ENCODE results near the gene IKBKG. TPM values are rescaled to one million over a fixed set of nuclear protein-coding genes. Genes with fewer than 3 reads are reported as not detected.

The IKBKG gene
- total and polyA plus RNA-seq, 2 of the 13 experiments (the other 11 are each of a cell fraction or from before 2014, with no cell fraction given), result 30.6 to 44.3 TPM

- TF ChIP-seq, protein P1, sequence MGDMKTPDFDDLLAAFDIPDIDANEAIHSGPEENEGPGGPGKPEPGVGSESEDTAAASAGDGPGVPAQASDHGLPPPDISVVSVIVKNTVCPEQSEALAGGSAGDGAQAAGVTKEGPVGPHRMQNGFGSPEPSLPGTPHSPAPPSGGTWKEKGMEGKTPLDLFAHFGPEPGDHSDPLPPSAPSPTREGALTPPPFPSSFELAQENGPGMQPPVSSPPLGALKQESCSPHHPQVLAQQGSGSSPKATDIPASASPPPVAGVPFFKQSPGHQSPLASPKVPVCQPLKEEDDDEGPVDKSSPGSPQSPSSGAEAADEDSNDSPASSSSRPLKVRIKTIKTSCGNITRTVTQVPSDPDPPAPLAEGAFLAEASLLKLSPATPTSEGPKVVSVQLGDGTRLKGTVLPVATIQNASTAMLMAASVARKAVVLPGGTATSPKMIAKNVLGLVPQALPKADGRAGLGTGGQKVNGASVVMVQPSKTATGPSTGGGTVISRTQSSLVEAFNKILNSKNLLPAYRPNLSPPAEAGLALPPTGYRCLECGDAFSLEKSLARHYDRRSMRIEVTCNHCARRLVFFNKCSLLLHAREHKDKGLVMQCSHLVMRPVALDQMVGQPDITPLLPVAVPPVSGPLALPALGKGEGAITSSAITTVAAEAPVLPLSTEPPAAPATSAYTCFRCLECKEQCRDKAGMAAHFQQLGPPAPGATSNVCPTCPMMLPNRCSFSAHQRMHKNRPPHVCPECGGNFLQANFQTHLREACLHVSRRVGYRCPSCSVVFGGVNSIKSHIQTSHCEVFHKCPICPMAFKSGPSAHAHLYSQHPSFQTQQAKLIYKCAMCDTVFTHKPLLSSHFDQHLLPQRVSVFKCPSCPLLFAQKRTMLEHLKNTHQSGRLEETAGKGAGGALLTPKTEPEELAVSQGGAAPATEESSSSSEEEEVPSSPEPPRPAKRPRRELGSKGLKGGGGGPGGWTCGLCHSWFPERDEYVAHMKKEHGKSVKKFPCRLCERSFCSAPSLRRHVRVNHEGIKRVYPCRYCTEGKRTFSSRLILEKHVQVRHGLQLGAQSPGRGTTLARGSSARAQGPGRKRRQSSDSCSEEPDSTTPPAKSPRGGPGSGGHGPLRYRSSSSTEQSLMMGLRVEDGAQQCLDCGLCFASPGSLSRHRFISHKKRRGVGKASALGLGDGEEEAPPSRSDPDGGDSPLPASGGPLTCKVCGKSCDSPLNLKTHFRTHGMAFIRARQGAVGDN (CRISPR knock-in tag; IDR thresholded peaks at IDR 0.05), result peak; percentile 27; the same call in 1 of the 2 replicates
- TF ChIP-seq GFI1 (CRISPR knock-in tag; IDR thresholded peaks at IDR 0.05; ENCODE audit: borderline replicate concordance), result 0 out of 2 replicates have a peak, but pooled peaks have one; percentile 7
- TF ChIP-seq NFYB (CRISPR knock-in tag; IDR thresholded peaks at IDR 0.05), result peak; percentile 66
- TF ChIP-seq MED1 (CRISPR knock-in tag; IDR thresholded peaks at IDR 0.05), result peak; percentile 17; the same call in 1 of the 2 replicates
- TF ChIP-seq ZNF235 (CRISPR knock-in tag; IDR thresholded peaks at IDR 0.05; ENCODE audit: borderline replicate concordance), result no peak
- TF ChIP-seq, protein P2, sequence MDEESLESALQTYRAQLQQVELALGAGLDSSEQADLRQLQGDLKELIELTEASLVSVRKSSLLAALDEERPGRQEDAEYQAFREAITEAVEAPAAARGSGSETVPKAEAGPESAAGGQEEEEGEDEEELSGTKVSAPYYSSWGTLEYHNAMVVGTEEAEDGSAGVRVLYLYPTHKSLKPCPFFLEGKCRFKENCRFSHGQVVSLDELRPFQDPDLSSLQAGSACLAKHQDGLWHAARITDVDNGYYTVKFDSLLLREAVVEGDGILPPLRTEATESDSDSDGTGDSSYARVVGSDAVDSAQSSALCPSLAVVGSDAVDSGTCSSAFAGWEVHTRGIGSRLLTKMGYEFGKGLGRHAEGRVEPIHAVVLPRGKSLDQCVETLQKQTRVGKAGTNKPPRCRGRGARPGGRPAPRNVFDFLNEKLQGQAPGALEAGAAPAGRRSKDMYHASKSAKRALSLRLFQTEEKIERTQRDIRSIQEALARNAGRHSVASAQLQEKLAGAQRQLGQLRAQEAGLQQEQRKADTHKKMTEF (CRISPR knock-in tag; IDR thresholded peaks at IDR 0.05), result peak; percentile 39; the same call in 1 of the 2 replicates
- no peak for TF ChIP-seq ZNF678 (CRISPR knock-in tag; IDR thresholded peaks at IDR 0.05)
- TF ChIP-seq SALL1 (CRISPR knock-in tag; IDR thresholded peaks at IDR 0.05), result peak; percentile 41
- TF ChIP-seq RFX5 (IDR thresholded peaks at IDR 0.05; ENCODE audit: low read depth, low read length), result no peak
- TF ChIP-seq SUZ12 (IDR thresholded peaks at IDR 0.05; ENCODE audit: low read depth, low read length), result no peak
- TF ChIP-seq ZNF460 (CRISPR knock-in tag; IDR thresholded peaks at IDR 0.05; ENCODE audit: borderline replicate concordance), result no peak
- TF ChIP-seq ZNF839 (CRISPR knock-in tag; IDR thresholded peaks at IDR 0.05; ENCODE audit: borderline replicate concordance), result 0 out of 2 replicates have a peak, but pooled peaks have one; percentile 38
- TF ChIP-seq ZNF775 (CRISPR knock-in tag; IDR thresholded peaks at IDR 0.05; ENCODE audit: borderline replicate concordance), result 0 out of 2 replicates have a peak, but pooled peaks have one; percentile 53
- TF ChIP-seq ZFP37 (CRISPR knock-in tag; IDR thresholded peaks at IDR 0.05; ENCODE audit: borderline replicate concordance), result no peak
- TF ChIP-seq REXO4 (CRISPR knock-in tag; IDR thresholded peaks at IDR 0.05; ENCODE audit: borderline replicate concordance), result no peak
- peak; percentile 53; the same call in 1 of the 2 replicates for TF ChIP-seq KMT2A (CRISPR knock-in tag; IDR thresholded peaks at IDR 0.05)
- TF ChIP-seq NFIC (IDR thresholded peaks at IDR 0.05; ENCODE audit: low read length), result no peak
- no peak for TF ChIP-seq ZBTB46 (CRISPR knock-in tag; IDR thresholded peaks at IDR 0.05; ENCODE audit: borderline replicate concordance)
- 0 out of 2 replicates have a peak, but pooled peaks have one; percentile 20 for TF ChIP-seq HDAC2 (CRISPR knock-in tag; IDR thresholded peaks at IDR 0.05)
- TF ChIP-seq, protein P3, sequence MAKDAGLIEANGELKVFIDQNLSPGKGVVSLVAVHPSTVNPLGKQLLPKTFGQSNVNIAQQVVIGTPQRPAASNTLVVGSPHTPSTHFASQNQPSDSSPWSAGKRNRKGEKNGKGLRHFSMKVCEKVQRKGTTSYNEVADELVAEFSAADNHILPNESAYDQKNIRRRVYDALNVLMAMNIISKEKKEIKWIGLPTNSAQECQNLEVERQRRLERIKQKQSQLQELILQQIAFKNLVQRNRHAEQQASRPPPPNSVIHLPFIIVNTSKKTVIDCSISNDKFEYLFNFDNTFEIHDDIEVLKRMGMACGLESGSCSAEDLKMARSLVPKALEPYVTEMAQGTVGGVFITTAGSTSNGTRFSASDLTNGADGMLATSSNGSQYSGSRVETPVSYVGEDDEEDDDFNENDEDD (CRISPR knock-in tag; IDR thresholded peaks at IDR 0.05; ENCODE audit: borderline replicate concordance), result peak; percentile 26; the same call in 1 of the 2 replicates
- no peak for TF ChIP-seq SMARCC2 (IDR thresholded peaks at IDR 0.05)
Observed at GRCh38 chrX:154547245-154548027, at the start of gene IKBKG (continued).
